ENCODE data around the gene SCGB1D1. TPM values are rescaled to one million over a fixed set of nuclear protein-coding genes. Genes with fewer than 3 reads are reported as not detected.

The SCGB1D1 gene
- total and polyA plus RNA-seq, 2 of the 8 experiments (the other 6 are each of a cell fraction or from before 2014, with no cell fraction given), result not detected

- TF ChIP-seq E2F6 (IDR thresholded peaks at IDR 0.05), result no peak
Observed at GRCh38 chr11:62151737-62152102, 38.3 kb upstream of the SCGB1D1 start (continued).

Data from H1 (cell line).